Endothelial cell of umbilical vein (primary cell): ENCODE measurements around the gene ANKS1A. TPM values are rescaled to one million over a fixed set of nuclear protein-coding genes. Genes with fewer than 3 reads are reported as not detected.

ENCODE experiments used
- BruUV-seq: library from RNA; stranded (reverse); fragments of 400-500 nt; replicated peaks from 2 replicates; lab custom pipeline; 2021; lab: Mats Ljungman, UMichigan
- CTCF ChIA-PET: fragments of 300-600, 350-600 bp; sonication (Branson Sonifier 250); formaldehyde crosslinking; loops from one replicate; lab custom pipeline; 2021; ENCODE audit warnings: antibody characterized with exemption, inconsistent platforms; lab: Charles Lee
- POLR2A ChIA-PET: fragments of 300-600, 350-600 bp; sonication (Branson Sonifier 250); formaldehyde crosslinking; loops from one replicate; lab custom pipeline; 2021; ENCODE audit warnings: antibody characterized with exemption, inconsistent platforms; lab: Charles Lee
- DNase-seq: peaks from one replicate; pipeline ENCODE4 v3.0.0-alpha.2; 2011; ENCODE audit warnings: low read depth, low spot score
- FAIRE-seq: peaks from 2 replicates; lab custom pipeline; 2011; peaks lifted over from hg19 to GRCh38; lab: Jason Lieb, UNC
- H2AFZ ChIP-seq: 2 replicates; pipeline ENCODE4 v1.6.0; 2012; ENCODE audit warnings: low read depth, low read length, control low read depth, inconsistent platforms
- H3K27ac ChIP-seq: 2 replicates; pipeline ENCODE4 v1.5.1; 2011; ENCODE audit warnings: low read depth, mild to moderate bottlenecking, control low read depth, low read length, moderate library complexity; ENCODE audit not compliant: insufficient read depth
- H3K27me3 ChIP-seq, 2 experiments: 2 replicates each; pipeline versions ENCODE4 v1.6.0 to v1.6.1; 2011; ENCODE audit warnings: low read length in 2 of 2, mixed read lengths in 1 of 2; ENCODE audit not compliant: control insufficient read depth in 2 of 2, insufficient read depth in 2 of 2
- H3K36me3 ChIP-seq, 2 experiments: 2 replicates in 1 of 2; 3 replicates in 1 of 2; pipeline ENCODE4 v1.5.1; 2011; ENCODE audit warnings: low read length in 2 of 2, mild to moderate bottlenecking in 1 of 2, moderate library complexity in 1 of 2; ENCODE audit not compliant: control insufficient read depth in 2 of 2, insufficient read depth in 2 of 2; ENCODE audit errors: extremely low read depth in 1 of 2
- H3K4me1 ChIP-seq: 3 replicates; pipeline ENCODE4 v1.5.1; 2011; ENCODE audit warnings: mild to moderate bottlenecking, low read length; ENCODE audit not compliant: control insufficient read depth, insufficient read depth; ENCODE audit errors: extremely low read depth
- H3K4me2 ChIP-seq: 2 replicates; pipeline ENCODE4 v1.6.1; 2011; ENCODE audit warnings: low read length, control low read depth, mixed read lengths; ENCODE audit not compliant: insufficient read depth
- H3K4me3 ChIP-seq, 3 experiments: fragments of 200-600 bp in 1 of 3; sonication (generic), shearing (Covaris generic) in 1 of 3; replicated peaks in 1 of 3; 2 replicates each; pipeline ENCODE4 v1.5.1; 2011 to 2016; ENCODE audit warnings: control low read depth in 3 of 3, low read length in 3 of 3, mild to moderate bottlenecking in 2 of 3, inconsistent platforms in 1 of 3, low read depth in 1 of 3, moderate library complexity in 1 of 3; ENCODE audit not compliant: insufficient read depth in 1 of 3
- H3K79me2 ChIP-seq: 2 replicates; pipeline ENCODE4 v1.6.0; 2012; ENCODE audit warnings: low read length, inconsistent platforms; ENCODE audit not compliant: control insufficient read depth, insufficient read depth
- H3K9ac ChIP-seq: replicated peaks from 2 replicates; pipeline ENCODE3; 2011; ENCODE audit warnings: low read length, control low read depth; ENCODE audit not compliant: insufficient read depth; ENCODE audit errors: extremely low read depth
- H3K9me1 ChIP-seq: replicated peaks from 3 replicates; pipeline ENCODE4 v1.6.0; 2011; ENCODE audit warnings: mild to moderate bottlenecking, low read length; ENCODE audit not compliant: control insufficient read depth, insufficient read depth; ENCODE audit errors: extremely low read depth
- H3K9me3 ChIP-seq: replicated peaks from 2 replicates; pipeline ENCODE4 v1.5.1; 2012; ENCODE audit warnings: low read length, inconsistent platforms; ENCODE audit not compliant: control insufficient read depth, insufficient read depth
- H4K20me1 ChIP-seq: replicated peaks from 2 replicates; pipeline ENCODE3; 2011; ENCODE audit warnings: mild to moderate bottlenecking, low read length; ENCODE audit not compliant: control insufficient read depth, insufficient read depth; ENCODE audit errors: extremely low read depth
- EZH2 ChIP-seq: IDR thresholded peaks from 2 replicates; pipeline ENCODE4 v1.6.1; 2012; ENCODE audit warnings: borderline replicate concordance, low read depth, mild to moderate bottlenecking, moderate library complexity, low read length, inconsistent platforms; ENCODE audit not compliant: severe bottlenecking
- FOS ChIP-seq: IDR thresholded peaks from 2 replicates; pipeline ENCODE4 v1.6.1; 2011; ENCODE audit warnings: mild to moderate bottlenecking, low read length, moderate library complexity, borderline replicate concordance; ENCODE audit not compliant: insufficient read depth
- GATA2 ChIP-seq: IDR thresholded peaks from 2 replicates; pipeline ENCODE4 v1.7.0; 2011; ENCODE audit warnings: low read depth, mild to moderate bottlenecking, moderate library complexity, mixed read lengths, low read length; ENCODE audit not compliant: insufficient read length, insufficient read depth
- JUN ChIP-seq: IDR thresholded peaks from 2 replicates; pipeline ENCODE4 v1.6.1; 2011; ENCODE audit warnings: borderline replicate concordance, low read depth; ENCODE audit not compliant: insufficient read length, insufficient read depth
- MYC ChIP-seq: IDR thresholded peaks from one replicate; pipeline ENCODE4 v1.6.1; 2011; ENCODE audit warnings: mild to moderate bottlenecking, low read depth, low read length
- POLR2A ChIP-seq: IDR thresholded peaks from 2 replicates; pipeline ENCODE4 v1.6.1; 2012; ENCODE audit warnings: low read depth, mild to moderate bottlenecking, control low read depth, low read length
- POLR2AphosphoS5 ChIP-seq: IDR thresholded peaks from 2 replicates; pipeline ENCODE4 v1.6.1; 2012; ENCODE audit warnings: low read depth, mild to moderate bottlenecking, control low read depth, low read length, moderate library complexity; ENCODE audit not compliant: insufficient read depth
- dilution Hi-C: fragments of 300-500 bp; cut with MboI; formaldehyde crosslinking; loops from one replicate; pipeline ENCODE4 v1.15.0; 2019; ENCODE audit warnings: low sequenced_read_pairs; ENCODE audit not compliant: extremely low pct_ligation_motif_present
- intact Hi-C: fragments of 100-400 bp; cut with micrococcal nuclease; formaldehyde crosslinking; loops from one replicate; pipeline ENCODE4 v1.10.0; 2022
- polyA plus RNA-seq, 4 experiments: library from polyadenylated mRNA; depleted of rRNA in 3 of 4; stranded (reverse) in 3 of 4; unstranded in 1 of 4; fragments of >200 nt; gene quantifications; 2 replicates each; pipeline versions ENCODE4 v1.2.1 to v1.2.3, GENCODE V29; 2011 to 2012; ENCODE audit warnings: missing spikeins in 1 of 4
- total RNA-seq: library from RNA; stranded (reverse); gene quantifications from 2 replicates; pipeline ENCODE4 v1.2.3, GENCODE V29; 2021
- TF ChIP-seq, protein P1 (sequence below), 2 donors: IDR thresholded peaks; 1 replicate in 1 of 2; 2 replicates in 1 of 2; pipeline ENCODE4 v1.5.1; 2011; ENCODE audit warnings: low read length in 2 of 2, mild to moderate bottlenecking in 2 of 2, moderate library complexity in 2 of 2, control low read depth in 1 of 2, inconsistent platforms in 1 of 2, low read depth in 1 of 2; ENCODE audit not compliant: insufficient read depth in 1 of 2; ENCODE audit errors: extremely low read depth in 1 of 2
- TF ChIP-seq, protein P2 (sequence below): IDR thresholded peaks from 2 replicates; pipeline ENCODE4 v1.6.1; 2011; ENCODE audit not compliant: insufficient read depth, insufficient read length

The ANKS1A gene
- total and polyA plus RNA-seq, 2 donors (not counting 3 experiments of a cell fraction or from before 2014, with no cell fraction given): 8.9 to 26.1 TPM

DNA sequence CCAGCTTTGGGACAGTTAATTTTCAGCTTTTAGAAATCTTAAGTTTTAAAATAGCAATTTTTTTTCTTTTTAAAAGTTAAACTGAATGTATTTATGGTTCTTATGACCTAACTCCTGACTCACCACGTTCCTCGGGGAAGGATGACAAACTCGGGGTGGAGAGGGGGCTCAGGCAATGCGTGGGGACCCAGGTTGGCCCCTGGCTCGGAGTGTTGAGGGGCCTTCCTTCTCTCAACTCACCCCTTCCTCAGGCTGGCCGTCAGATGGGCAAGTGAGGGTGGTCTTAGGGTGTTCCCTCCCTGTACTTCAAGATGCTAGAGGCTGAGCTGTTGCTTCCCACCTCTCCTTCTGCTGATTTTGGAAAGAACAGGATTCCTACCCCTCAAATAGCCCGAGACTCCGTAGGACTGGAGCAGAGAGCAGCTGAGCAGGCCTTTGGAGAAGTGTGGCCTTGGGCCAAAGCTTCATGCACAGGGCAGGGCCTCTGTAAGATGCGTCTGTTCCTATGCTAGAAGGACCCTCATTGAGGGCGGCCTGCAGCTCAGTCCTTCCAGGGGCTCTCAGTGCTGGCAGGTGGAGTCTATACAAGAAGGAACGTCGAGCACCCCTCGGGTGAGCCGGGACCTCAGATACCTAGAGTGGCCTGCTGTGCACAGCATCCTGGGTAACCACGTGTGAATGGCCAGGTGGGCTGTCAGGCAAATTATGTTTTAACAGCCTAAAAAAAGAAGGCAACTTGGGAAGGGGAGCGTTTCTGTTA lies 172.8 kb downstream of the ANKS1A start:
- POLR2A ChIA-PET: no interaction called here
- BruUV-seq: no TSS peak
- DNase-seq: no peak

More for the DNA sequence above, 172.8 kb downstream of the ANKS1A start:
- TF ChIP-seq, protein P1, sequence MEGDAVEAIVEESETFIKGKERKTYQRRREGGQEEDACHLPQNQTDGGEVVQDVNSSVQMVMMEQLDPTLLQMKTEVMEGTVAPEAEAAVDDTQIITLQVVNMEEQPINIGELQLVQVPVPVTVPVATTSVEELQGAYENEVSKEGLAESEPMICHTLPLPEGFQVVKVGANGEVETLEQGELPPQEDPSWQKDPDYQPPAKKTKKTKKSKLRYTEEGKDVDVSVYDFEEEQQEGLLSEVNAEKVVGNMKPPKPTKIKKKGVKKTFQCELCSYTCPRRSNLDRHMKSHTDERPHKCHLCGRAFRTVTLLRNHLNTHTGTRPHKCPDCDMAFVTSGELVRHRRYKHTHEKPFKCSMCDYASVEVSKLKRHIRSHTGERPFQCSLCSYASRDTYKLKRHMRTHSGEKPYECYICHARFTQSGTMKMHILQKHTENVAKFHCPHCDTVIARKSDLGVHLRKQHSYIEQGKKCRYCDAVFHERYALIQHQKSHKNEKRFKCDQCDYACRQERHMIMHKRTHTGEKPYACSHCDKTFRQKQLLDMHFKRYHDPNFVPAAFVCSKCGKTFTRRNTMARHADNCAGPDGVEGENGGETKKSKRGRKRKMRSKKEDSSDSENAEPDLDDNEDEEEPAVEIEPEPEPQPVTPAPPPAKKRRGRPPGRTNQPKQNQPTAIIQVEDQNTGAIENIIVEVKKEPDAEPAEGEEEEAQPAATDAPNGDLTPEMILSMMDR (IDR thresholded peaks at IDR 0.05; ENCODE audit: extremely low read depth in 1 of 2, insufficient read depth in 1 of 2, low read depth in 1 of 2, low read length in 2 of 2): no peak
- TF ChIP-seq, protein P2, sequence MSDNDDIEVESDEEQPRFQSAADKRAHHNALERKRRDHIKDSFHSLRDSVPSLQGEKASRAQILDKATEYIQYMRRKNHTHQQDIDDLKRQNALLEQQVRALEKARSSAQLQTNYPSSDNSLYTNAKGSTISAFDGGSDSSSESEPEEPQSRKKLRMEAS: no peak
- no peak for TF ChIP-seq EZH2
- no peak for TF ChIP-seq POLR2AphosphoS5
- no peak for TF ChIP-seq MYC
- no peak for TF ChIP-seq JUN
- no peak for TF ChIP-seq POLR2A
- no peak for TF ChIP-seq FOS
- TF ChIP-seq GATA2: no peak
- Histone ChIP-seq H3K4me2 (no peak overlapping the region), H3K9me3 (no peaks in the 10 kb centered on the region), H3K36me3 (peaks cover 0 to 38% of the 10 kb centered on the region in 2 experiments), H3K9me1 (no peaks in the 10 kb centered on the region), H2AFZ (no peak overlapping the region), H3K9ac (no peak overlapping the region), H3K27ac (no peak overlapping the region), H3K79me2 (no peaks in the 10 kb centered on the region), H3K4me1 (peaks cover 9% of the 10 kb centered on the region), H3K4me3 (no peak overlapping the region), H3K27me3 (no peaks in the 10 kb centered on the region), H4K20me1 (no peaks in the 10 kb centered on the region)
- no peak for FAIRE-seq
- CTCF ChIA-PET: interaction anchor here (0.9 to 3.2 kb wide), 2 partner anchors 15 to 75 kb away, joined by 3 to 16 read pairs; no protein-coding TSS in a partner anchor
- dilution Hi-C loops: no loop called here
- intact Hi-C loops: loop anchor here (5.0 kb wide), 1 partner anchor 75 kb away; no protein-coding TSS in a partner anchor
